Left colon (tissue), 2 donors: ENCODE data around the gene CCS. TPM values are rescaled to one million over a fixed set of nuclear protein-coding genes. Genes with fewer than 3 reads are reported as not detected.
"Not testable (repeated sequence)": the region's sequence is repeated elsewhere in the genome, so short reads cannot be mapped to it uniquely, and the experiment has no call there.

Source experiments
- ATAC-seq: fragments of 200-7000 bp; cut with Tn5 transposase; one replicate; pipeline ENCODE4 v1.9.1; 2020; ENCODE audit warnings: mild to moderate bottlenecking, moderate library complexity
- DNase-seq, 2 donors: peaks; one replicate each; pipeline ENCODE4 v3.0.0-alpha.2; 2020
- intact Hi-C, 2 donors: fragments of 100-400 bp; cut with DNase I in 1 of 2; cut with micrococcal nuclease in 1 of 2; formaldehyde crosslinking; loops; one replicate each; pipeline versions ENCODE4 v1.11.2 to v1.14.0; 2022; cut with DNase I, micrococcal nuclease
- total RNA-seq, 2 donors: library from RNA; stranded (reverse); fragmentation: NEBNext Ultra II Directional; extraction: Animal tissue kit (Norgen Biotek cat#: 25700); gene quantifications; one replicate each; pipeline ENCODE4 v1.2.1, GENCODE V29; 2021
- donor health status: DM: no; HTN: no; CAD: no.
- donor health status: DM: yes; HTN: yes; CAD: no.

CCS gene
- total RNA-seq, 2 donors from 2014 or later: 38.5 to 38.6 TPM

DNA sequence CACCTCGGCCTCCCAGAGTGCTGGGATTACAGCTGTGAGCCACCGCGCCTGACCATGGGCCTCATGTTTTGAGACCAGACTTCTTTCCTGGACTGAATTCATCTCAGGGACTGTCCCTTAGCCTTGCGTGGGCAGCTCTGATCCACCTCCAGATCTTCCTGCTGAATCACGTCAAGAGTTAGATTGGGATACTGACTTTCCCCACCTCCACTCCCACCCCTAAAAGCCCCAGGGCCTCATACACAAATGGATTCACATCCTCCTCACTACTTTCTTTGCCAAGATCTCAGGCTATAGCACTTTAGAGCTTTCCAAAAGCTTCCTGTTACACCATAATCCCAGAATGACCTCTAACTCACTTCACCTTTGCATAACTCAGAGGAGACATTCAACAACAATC lies 12.2 kb upstream of the CCS start:
- DNase-seq: no peak
- intact Hi-C loops: loop anchor here in 1 of 2 donors (5.0 kb wide), 1 partner anchor 96 kb away; the partner anchor contains the start of gene RBM4B
- ATAC-seq: no peak

- ATAC-seq: no peak
- DNase-seq: no peak
- intact Hi-C loops: loop anchor here in 1 of 2 donors (5.0 kb wide), 1 partner anchor 96 kb away; the partner anchor contains the start of gene RBM4B
These were observed 11.7 kb upstream of the CCS start for GRCh38 chr11:66581261-66581660.

GRCh38 chr11:66582565-66583147 lies 10.3 kb upstream of the CCS start:
- ATAC-seq, DNase-seq: not testable (repeated sequence)
- intact Hi-C loops: loop anchor here in 1 of 2 donors (5.0 kb wide), 1 partner anchor 95 kb away; the partner anchor contains the start of gene RBM4B

DNA sequence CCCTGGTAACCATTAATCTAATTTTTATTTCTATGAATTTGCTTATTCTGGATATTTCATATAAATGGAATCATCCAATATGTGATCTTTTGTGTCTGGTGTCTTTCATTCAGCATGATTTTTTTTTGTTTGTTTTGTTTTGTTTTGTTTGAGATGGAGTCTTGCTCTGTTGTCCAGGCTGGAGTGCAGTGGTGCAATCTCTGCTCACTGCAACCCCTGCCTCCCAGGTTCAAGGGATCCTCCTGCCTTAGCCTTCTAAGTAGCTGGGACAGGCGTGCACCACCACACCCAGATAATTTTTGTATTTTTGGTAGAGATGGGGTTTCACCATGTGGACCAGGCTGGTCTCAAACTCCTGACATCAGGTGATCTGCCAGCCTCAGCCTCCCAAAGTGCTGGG lies 7.5 kb upstream of the CCS start:
- DNase-seq, ATAC-seq, intact Hi-C loops: not testable (repeated sequence)

GRCh38 chr11:66586136-66586535 lies 6.8 kb upstream of the CCS start:
- intact Hi-C loops: no loop called here
- no peak for ATAC-seq
- DNase-seq: no peak

DNA sequence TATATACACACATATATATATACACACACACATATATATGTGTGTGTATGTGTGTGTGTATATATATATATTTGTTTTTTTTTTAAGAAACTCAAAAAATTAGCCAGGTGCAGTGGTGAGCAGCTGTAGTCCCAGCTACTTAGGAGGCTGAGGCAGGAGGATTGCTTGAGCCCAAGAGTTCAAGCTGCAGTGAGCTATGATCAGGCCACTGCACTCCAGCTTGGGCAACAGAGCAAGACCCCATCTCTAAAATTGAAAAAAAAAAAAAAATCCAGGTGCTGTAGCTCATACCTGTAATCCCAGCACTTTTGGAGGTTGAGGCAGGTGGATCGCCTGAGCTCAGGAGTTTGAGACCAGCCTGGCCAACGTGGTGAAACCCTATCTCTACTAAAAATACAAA lies 3.7 kb upstream of the CCS start:
- ATAC-seq, DNase-seq, intact Hi-C loops: not testable (repeated sequence)

GRCh38 chr11:66589996-66590675 lies 2.8 kb upstream of the CCS start:
- no peak for ATAC-seq
- intact Hi-C loops: no loop called here

DNA sequence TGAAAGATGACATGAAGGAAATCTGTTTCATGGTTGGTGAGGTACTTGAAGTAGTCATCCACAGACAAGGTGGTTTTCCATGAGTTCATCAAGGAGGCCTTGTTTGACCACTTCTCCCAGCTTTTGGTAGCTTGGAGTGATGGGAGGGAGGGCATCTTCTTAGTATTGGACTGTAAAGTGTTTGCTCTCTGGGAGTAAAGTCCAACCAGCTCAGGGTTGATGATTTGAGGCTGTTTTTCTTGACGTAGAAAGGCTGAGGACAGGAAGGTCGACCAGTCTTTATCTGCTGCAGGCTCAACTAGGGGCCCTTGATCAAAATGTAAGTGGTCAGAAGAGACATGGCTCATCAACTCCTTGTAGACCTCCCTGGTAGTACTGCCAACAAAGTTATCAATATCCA lies 1.8 kb upstream of the CCS start:
- intact Hi-C loops: no loop called here

More at GRCh38 chr11:66589996-66590675, 2.8 kb upstream of the CCS start:
- DNase-seq: no peak

DNA sequence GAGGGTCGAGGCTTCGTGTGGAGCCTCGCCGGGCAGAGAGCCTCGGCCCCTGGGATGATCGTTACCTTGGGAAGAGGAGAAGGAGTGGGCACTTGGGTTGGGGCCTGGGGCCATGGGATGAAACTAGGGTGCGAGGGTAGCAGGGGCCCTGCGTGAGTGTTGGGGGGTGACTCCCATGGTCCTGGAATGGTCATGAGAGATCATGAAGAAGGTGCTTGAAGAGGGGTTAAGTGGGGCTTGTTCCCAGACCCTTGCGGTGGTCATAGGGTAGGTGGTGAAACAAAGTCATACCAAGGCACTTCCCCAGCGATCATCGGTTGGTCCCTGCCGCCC lies 284 bp downstream of the CCS start:
- intact Hi-C loops: no loop called here
- DNase-seq (no peak), ATAC-seq (peak; percentile 20)

More for the DNA sequence above, 1.8 kb upstream of the CCS start:
- ATAC-seq (no peak), DNase-seq (no peak)

DNA sequence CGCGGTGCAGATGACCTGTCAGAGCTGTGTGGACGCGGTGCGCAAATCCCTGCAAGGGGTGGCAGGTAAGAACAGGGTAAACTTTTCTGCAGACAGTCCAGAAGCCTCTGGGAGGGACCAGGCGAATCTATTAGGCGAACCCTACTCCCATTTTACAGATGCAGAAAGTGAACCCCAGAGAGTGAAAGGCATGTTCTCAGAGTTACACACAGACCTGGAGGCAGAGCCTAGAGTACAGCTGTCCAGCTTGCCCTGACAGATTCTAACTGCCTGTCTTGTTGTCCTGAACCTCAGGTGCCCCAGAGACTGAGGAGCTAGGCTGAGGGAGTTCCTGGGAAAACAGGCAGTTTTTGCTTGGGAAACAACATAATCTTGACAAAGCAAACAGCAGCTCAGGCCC lies 665 bp downstream of the CCS start:
- intact Hi-C loops: no loop called here
- ATAC-seq (peak; percentile 2), DNase-seq (no peak)

DNA sequence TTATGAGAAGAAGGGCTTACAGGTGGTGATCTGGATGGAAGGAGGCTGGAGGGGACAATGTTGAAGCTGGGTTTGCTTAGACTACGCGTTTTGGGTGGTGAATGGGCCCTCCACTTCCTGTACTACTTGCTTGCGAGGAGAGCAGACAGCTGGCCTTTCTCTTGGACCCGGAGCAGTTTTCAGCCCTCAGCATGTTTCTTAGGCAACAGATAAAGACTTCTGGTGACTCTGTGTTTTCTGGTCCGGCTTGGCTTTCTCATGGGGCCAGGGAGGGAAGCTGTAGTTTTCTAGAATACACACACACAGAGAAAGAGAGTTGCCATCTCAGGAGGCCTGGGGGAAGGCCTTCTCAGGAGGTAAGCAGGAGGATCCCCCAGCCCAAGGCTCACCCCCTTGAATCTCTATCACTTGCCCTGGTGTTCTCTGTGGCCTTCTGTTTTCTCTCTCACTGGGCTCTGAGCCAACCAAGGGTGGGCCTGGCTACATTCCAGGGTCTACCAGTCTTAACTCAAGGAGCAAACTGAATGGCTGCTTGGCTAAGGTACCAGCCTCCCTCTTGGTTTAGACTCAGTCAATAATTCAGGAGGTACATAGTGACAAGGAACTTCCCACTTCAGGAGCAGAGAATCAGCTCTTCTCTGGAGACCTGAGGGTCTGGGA lies 2.4 kb downstream of the CCS start:
- DNase-seq (no peak), ATAC-seq (no peak)
- intact Hi-C loops: no loop called here

GRCh38 chr11:66598993-66599392 lies 6.0 kb downstream of the CCS start:
- no peak for ATAC-seq
- DNase-seq: no peak
- intact Hi-C loops: no loop called here

DNA sequence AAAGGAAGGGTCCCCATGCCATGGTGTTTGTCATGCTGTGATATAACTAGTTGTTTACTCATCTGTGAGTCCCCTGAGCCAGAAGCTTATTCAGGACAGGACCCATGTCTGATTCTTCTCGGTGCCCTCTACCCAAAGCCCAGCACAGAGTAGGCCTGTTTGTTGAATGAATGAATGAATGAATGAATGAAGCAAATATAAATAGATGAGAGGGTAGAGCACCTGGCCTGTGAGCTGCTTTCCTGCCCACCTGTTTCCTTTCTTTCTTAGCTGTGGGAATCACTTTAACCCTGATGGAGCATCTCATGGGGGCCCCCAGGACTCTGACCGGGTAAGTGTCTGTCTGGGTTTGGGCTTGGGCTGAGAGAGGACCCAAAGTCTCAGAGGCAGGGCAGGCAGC lies 7.2 kb downstream of the CCS start:
- DNase-seq: no peak
- ATAC-seq: no peak
- intact Hi-C loops: no loop called here

DNA sequence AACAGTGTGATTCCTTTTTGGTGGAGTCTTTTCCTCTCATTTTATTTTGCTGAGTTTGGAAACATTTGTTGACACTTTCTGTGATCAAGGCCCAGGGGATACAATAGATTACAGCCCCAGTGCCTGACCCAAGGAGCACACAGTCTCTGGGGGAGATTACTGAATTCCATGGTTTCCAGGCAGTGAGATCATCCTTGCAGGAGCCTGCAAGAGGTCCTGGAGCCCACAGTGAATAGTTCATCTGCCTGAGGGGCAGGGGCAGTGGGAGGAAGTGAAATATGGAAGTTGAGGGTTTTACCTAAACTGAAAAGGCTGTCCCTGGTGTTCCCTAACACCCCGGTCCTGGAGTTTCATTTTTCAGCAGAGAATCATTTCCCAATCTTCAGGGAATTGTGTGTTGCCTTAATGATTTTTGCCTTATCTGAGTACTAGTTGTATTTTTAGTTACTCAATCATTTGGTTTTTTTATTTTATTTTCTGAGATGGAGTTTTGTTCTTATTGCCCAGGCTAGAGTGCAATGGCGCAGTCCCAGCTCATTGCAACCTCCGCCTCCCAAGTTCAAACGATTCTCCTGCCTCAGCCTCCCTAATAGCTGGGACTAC lies 7.7 kb downstream of the CCS start:
- ATAC-seq: no peak
- intact Hi-C loops: no loop called here
- no peak for DNase-seq

GRCh38 chr11:66603072-66603471 lies 10.1 kb downstream of the CCS start:
- intact Hi-C loops: no loop called here
- no peak for ATAC-seq
- DNase-seq: no peak

DNA sequence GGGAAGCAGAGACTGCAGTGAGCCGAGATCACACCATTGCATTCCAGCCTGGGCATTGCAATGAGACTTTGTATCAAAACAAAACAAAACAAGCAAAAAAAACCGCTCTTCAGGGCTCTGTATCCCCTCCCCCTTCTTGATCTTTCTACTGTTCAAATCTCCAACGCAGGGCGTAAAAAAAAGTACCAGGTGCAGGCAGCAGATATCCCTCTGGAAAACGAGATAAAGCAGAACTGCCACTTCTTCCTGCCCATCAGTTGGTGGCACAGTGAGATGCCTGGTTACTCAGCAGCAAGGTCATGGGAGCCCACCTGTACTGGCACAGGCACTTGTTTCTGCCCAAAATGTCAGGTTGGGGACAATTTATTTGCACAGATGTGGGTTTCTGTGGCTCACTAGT lies 11.2 kb downstream of the CCS start:
- intact Hi-C loops: no loop called here
- DNase-seq: no peak
- no peak for ATAC-seq

DNA sequence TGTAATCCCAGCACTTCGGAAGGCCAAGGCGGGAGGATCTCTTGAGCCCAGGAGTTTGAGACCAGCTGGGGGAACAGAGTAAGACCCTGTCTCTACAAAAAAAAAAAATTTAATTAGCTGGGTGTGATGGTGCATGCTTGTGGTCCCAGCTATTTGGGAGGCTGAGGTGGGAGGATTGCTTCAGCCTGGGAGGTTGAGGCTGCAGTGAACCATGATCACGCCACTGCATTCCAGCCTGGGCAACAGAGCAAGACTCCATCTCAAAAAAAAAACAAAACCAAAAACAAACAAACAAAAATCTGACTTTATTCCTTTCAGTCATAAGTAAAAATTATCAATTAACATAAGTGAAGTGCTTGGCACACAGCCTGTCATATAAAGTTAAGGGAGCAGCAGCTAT lies 13.6 kb downstream of the CCS start:
- intact Hi-C loops, DNase-seq, ATAC-seq: not testable (repeated sequence)

GRCh38 chr11:66607126-66607834 lies 14.3 kb downstream of the CCS start:
- DNase-seq (peak; percentile 75 to 87), ATAC-seq (peak; percentile 93)
- intact Hi-C loops: no loop called here
